GM18508 (cell line): Measurements from ENCODE around the gene AOC1.

ENCODE experiments used
- ATAC-seq: cut with Tn5 transposase; IDR thresholded peaks from one replicate; pipeline ENCODE4 v1.9.1; 2021; ENCODE audit warnings: moderate number of reproducible peaks; ENCODE audit not compliant: insufficient read depth, unreplicated experiment

AOC1 gene

DNA sequence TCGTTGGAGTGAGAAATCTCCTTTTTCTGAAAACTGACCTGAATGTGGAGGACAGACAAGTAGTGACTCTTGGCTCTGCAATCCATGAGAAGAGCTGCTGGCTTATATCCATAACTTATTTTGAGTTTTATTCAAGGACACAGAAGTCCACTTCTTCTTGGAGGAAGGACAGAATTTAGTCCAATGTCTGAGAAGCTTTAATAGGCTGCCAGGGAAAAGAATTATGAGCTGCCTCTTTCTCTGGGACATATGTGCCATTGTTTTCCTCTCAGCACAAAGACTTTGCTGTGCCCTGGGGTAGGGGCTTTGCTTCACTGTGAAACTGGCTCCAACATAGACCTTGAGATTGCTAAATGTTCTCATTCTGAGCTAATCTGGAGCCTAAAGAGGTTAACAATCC lies 20.5 kb upstream of the AOC1 start:
- ATAC-seq = no peak

DNA sequence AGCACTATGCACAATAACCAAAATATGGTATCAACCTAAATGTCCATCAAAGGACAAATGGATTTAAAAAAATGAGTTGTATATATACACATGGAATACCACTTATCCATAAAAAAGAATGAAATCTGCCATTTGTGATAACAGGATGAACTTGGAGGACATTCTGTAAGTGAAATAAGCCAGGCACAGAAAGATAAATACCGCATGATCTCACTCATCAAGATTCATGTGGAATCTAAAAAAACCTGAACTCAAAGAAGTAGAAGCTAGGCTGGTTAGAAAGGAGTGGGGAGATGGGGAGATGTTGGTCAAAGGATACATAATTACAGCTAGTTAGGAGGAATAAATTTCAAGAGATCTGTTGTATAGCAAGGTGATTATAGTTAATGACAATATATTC lies 17.3 kb upstream of the AOC1 start:
- ATAC-seq = no peak

DNA sequence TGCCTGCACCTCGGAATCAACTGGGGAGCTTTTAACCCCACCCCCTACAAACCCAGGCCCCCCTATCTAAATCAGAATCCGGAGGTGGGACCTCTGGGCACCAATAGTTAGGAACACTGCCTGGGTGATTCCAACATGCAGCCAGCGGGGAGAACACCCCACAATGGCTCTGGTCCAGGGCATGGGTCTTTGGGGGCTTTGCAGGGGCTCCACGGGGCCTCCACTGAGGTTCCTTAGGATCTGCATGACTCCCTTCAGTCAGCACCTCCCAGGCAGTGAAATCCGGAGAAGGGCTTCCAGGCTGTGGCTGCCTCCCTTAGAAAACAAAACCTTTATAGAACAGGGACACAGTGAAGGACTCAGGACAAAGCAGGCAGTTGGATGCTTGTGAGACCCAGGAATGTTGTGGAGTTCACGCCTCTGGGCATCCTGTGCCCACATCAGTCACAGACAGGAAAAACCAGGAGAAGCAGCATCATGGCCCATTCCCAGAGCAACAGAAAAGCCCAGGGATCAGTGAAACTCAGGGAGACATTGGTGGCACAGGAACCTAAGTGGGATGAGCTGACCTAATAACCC lies 16.5 kb upstream of the AOC1 start:
- no peak for ATAC-seq

DNA sequence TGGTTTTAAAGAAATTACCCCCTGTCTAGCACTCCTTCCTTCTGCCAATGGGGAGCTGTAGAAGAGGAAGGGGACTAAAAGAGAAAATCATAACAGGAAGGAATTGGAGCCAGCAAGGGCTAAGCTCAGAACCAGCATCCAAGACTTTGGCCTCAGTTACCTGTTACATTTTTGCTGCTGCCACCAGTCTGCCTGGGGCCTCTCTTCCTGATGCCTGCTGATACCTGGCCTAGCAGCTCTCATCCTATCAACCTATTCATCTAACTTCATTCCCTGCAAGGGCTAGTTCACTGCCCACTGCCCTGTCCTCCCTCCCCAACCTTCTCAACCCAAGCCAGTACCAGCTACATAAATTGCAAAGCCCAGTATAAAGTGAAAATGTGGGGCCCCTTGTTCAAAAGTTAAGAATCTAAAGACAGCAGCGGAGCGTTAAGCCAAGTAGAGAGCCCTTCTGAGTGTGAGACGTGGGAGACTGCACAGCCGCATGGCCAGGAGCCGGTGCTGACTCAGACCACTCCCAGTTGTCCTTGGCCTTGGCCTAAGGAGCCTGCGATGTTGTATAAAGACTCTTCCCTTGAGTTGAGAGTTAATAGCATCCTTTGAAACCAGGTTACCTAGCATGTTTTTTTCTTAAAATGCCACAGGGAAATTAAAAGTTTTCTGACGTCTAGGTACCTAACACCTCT lies 13.2 kb upstream of the AOC1 start:
- no peak for ATAC-seq

DNA sequence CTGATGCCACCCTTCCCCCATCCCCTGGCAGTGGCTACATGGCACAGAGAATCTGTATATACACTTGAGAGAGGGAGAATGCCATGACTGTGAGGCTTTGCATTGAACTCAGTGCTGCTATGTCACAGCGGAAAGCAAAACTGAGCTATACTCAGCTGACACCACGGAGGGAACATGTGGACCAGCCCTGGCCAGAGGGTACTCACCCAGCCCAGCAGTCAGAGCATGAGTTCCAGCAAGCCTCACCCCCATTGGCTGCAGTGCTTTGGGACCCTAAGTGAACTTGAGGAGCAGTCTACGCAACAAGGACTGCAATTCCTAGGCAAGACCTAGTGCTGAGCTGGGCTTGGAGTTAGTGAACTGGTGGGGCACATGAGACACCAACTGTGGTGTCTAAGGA lies 10.3 kb upstream of the AOC1 start:
- ATAC-seq = no peak

DNA sequence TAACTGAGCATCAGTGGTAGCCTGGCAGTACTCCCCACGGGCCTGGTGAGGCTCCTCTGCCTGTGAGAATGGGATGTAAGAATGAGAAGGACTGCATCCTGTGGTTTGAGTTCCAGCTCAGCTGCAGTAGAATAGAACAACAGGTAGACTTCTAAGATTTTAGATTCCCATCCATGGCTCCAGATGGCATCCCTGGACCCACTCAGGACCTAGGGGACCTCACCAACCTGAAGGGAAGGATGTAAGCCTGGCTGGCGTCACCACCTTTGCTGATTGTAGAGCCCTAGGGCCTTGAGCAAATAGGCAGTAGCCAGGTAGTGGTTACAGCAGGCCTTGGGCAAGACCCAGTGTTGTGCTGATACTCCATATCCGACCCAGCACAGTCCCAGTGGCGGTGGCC lies 9.6 kb upstream of the AOC1 start:
- no peak for ATAC-seq

DNA sequence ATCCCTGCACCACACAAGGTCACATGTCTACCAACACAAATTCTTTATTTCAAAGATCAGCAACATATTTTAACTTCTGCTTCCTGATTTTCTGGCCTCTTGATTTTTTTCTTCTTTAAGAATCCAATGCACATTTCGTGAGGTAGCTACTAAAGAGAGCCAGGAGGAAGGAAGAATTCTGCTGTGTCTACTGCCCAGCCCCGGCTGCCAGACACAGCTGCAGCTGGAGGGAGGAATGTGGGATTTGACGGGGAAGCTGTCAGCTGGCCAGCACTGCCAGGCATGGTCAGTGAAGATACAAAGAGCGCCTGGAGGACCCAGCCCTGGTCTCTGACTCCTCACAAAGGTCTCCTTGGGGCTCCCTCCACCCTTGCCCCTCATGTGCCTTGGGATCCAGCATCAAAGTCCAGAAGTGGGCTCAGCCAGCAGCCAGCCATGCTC lies 6.9 kb upstream of the AOC1 start:
- ATAC-seq = no peak

DNA sequence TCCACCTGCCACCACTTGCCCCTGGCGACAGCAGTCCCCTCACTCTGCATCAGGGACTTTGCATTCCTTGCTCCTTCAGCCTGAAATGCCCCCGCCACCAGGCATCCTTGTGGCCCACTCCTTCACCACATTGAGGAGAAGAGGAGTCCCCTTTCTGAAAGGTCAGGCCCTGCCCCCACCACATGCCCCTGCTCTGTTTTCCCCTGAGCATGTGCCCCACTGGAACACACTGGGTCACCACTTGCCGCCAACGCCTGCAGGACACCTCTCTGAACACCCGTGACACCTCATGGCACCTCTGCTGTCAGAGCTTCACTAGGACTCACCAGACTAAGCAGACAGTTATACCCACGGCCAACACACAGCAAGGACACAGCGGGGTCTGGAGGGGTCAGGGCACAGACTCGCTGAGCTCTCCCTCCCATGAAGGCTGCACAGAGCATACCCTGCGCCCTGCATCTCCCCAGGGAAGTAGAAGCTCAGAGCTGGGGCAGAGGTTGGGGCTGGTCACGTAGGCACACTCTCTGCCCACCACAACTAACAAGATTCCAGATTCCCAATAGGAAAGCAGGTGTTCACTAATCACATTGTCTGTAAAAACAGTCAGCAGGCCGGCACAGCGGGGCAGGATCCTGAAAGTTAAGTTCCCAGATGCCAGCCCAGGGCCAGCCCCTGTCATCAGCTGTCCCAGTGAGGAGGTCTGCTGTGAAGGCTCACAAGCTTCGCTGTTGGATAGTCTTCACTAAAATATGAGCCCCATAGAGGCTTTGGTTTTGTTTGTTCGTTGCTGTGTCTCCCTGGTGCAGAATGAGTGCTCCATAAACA lies 5.8 kb upstream of the AOC1 start:
- ATAC-seq = no peak

DNA sequence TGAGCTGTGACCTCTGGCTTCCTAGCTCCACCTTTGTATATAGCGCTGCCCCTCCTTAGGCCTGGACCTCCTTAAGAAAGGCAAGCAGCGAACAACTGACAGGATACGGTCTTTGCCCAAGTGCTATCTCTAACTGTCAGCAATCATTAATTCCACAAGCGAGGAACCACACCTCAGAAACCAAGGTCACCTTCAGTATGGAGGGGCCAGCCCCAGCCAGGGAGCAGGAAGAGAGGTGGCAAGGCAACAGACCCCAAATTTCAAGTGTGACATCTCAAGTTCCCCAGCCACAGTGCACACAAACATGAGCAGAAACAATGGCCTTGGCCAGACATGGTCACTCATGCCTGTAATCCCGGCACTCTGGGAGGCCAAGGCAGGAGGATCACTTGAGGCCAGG lies 4.8 kb upstream of the AOC1 start:
- ATAC-seq = no peak

DNA sequence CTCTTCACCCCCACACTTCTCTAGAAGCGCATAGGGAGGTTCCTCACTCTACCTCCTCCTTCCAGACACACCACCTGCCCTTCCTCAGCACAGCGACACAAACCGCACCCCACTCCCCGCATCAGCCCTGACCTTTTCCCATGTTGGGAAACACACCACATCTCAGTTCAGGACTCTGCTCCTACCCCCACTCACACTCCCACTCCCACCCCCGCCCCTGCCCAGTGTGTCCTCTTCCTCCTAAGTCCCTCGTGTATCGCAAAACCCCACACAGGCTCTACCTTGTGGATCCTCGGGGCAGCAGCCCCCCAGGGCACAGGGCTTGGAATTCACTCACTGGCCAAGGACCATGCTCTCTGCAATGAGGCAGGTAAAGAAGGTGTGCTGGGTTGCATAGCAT lies 4.2 kb upstream of the AOC1 start:
- no peak for ATAC-seq

DNA sequence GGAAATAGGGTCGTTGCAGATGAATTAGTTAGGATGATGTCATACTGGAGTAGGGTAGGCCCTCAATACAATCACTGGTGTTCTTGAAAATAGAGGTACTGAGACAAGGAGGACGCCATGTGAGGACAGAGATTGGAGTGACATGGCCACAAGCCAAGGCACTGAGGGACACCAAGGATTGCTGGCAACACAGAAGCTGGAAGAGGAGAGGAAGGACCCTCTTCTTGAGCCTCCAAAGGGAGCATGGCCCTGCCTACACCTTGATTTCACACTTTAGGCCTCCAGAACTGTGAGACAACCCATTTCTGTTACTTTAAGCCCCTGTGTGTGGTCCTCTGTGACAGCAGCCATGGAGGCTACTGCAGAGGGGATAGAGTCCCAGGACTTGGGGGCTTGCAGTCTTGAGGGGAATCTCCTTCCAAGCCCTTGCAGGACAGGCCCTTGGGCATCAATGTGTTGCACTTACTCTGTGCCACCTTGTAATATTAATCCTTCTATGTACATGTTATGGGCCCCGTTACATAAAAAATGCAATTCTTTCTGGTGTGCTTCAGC lies 3.7 kb upstream of the AOC1 start:
- ATAC-seq = no peak

DNA sequence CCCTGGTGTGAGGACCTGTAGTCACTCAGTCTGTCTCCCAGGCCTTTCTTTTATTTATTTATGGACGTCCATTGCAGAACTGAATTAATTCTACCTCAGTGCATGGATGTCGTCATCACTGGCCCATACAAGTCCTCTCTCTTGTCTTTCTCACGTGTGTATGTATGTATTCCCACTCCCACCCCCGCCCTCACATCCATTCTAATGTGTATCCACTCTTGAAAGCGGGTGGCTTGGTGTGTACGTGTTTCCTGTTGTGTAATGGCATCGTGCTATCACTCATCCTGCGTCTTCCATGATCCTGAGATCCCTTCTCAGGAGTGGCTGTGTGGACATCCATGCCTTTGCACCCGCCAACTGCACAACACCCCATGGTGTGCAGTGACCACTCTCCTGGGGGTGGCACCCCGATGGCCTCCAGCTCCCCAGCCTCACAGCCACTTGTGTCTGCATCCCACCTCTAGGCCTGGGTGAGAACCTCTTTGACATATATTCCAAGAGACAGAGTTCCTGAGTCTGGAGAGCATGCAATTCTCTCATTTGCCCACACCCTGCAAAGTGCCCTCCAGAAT lies 3.0 kb upstream of the AOC1 start:
- ATAC-seq = no peak

DNA sequence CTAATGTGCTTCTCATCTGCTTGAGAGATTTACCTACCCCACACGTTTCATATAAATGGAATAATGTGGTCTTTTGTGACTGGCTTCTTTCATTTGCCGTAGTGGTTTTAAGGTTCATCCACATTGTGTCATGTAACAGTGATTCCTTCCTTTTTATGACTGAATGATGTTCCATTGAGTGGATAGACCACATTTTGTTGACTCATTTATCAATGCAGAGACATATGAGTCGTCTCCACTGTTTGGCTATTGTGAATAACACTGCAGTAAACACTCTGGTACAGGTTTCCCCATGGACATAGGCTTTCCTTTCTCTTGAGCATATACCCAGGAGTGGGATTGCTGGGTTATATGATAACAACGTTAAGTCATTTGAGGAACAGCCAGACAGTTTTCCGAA lies 2.0 kb upstream of the AOC1 start:
- no peak for ATAC-seq

DNA sequence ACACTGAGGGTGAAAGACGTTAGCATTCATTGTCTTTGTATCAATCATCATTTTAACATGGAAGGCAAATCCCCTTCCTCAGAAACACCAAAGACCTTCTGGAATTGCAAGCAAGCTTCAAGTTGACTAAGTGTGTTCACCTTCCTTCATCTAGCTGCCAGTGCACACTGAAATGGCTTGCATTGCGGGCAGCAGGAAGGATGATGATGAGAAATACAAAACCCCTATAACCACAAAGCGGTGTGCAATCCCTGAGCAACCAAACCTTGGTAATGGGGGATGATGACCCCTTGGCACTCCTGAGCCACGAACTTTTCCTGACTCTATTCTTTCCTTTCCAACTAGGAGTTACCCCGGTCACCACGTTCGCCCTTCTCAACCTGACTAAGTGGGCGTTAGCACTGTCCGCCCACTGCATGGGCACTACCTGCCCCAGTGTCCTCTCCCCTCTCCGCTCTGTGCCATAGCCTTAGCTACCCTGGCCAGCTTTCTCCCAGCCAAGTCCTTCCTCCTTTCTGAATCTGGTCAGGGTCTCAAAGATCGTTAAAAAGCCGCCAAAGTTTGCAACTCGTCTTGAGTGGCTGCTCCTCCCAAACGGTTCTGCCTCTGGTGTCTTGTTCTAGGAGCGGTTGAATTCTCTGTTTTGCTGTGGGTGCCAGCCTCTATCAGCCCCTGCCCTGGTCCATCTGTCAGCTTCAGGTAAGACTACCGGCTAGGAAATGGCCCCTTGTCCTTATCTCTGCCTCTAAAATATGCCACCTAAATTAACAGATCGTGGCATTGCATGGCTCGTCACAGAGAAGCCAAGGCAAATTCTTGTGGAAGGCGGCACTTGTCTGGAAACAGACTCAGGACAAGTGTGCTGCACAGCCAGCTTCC lies 586 bp upstream of the AOC1 start:
- no peak for ATAC-seq

DNA sequence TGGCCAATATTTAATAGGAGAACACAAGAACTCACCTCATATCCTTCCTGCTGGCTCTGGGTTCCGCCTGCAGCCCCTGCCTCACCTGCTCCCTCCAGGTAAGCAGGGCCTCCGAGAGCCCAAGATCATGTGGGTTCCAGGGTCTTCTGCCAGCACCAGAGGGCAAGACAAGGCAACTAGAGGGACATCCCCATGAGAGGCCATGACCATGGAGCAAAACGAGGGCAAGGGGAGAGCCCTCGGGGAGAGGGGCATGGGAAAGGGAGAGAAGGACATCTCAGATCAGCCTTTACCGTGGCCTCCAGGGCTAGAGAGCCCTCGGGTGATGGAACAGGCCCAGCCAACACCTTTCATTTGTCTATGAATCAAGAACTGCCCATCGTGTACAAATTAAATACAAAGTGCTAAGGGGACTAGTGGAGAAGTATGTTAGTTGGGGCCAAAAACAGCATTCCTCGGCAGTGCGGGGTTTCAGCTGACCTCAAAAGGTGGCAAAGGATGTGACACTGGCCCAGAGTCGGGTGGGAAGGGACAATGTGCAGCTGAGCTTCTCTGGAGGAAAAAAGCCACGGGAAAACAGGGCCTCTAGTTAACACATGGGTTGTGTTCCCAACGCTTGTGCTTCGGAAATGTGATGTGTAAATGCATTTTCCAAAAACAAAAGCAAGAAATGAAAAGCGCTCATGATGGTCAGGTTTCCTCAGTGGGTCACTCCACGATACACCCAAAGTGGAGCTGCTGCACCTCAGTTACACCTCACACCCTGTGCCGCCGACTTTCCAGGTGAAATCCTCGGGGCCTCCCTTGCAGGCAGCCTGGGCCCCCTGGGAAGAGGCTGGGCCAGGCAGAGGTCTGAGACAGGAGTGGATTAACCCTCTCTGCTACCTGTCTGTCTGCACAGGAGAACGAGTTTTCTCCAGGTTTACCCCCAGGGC lies 2.0 kb downstream of the AOC1 start:
- no peak for ATAC-seq

DNA sequence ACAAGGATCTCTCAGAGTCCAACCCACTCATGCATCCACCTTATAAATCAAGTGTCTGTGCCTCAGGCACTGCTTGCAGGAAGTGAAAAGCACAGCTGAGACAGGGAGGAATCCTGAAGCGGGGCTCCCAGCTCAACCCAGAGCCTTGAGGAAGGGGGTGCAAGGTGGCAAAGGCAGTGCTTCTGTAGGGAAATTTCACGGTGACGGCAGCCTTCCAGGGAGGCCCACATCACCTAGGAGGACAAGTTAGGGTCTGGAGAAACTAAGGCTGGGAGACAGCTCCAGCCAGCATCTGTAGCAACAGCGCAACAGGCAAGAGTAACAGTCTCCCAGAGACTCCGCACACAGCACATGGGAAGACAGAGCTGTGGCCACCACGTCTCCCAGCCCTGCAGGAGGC lies 2.7 kb downstream of the AOC1 start:
- ATAC-seq = no peak

DNA sequence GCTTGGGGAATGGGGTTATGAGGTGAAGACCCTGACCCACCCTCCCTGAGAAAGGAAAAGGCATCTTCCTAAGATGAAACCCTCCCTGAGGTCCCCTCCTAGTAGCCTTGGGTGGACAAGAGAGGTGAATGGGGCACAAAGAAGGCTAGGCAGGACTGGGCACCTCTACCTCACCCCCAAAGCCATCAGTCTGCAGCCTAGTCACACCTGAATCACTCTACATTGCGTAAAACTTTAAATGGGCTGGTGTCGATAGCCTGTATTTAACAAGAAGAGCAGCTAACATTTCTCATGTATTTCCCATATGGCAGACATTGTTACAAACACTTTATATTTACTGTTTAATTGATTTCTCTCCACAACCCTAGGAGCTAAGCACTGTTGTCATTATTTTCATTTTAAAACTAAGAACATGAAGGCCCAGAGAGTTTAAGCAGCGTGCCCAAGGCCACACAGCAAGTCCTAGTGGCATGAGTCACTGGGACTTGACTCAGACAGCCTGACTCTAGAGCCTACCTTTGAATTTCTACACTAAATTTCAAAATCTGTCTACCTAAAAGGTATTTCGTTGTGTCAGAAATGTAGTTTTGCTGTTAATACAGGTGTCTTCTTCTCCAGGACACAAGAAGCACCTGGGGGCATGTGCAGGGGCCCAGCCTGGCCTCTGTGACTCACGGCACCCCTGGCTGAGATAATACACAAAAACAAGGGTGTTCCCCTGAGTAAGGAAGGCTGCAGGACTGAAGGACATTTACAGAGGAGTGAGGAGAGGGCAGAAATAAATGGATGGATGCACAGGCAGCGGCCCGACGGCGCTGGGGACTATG lies 3.4 kb downstream of the AOC1 start:
- ATAC-seq = no peak
